ENCODE data around the gene GAPT.
A peak's percentile ranks its signal among the peaks of the same experiment; 100 is the strongest.

Gene GAPT

GRCh38 chr5:58459146-58460001, 31.9 kb upstream of the GAPT start:
- DNase-seq, result peak in 36 of 42 donors; percentile 2 to 68 (median 35)
- intact Hi-C loops (cut with DNase I), result loop anchor here (2.0 to 10.0 kb wide), 3 partner anchors 215 to 961 kb away; no protein-coding TSS in a partner anchor

- intact Hi-C loops (cut with DNase I), result loop anchor here (2.0 kb wide), 1 partner anchor 961 kb away; no protein-coding TSS in a partner anchor
- peak; percentile 94 to 99 (median 98) for DNase-seq
Observed at GRCh38 chr5:58460002-58460731, 31.1 kb upstream of the GAPT start, which contains the start of gene PLK2. TSS of gene PLK2 (minus strand) at chr5:58460086. CDS start at chr5:58459959, 127 bp downstream.

GRCh38 chr5:58460732-58461286, 30.4 kb upstream of the GAPT start:
- DNase-seq, result peak; percentile 83 to 97 (median 92)
- intact Hi-C loops (cut with DNase I), result loop anchor here (1.0 to 2.0 kb wide), 2 partner anchors 962 to 1163 kb away; no protein-coding TSS in a partner anchor

GRCh38 chr5:58462154-58462553, 29.1 kb upstream of the GAPT start:
- intact Hi-C loops (cut with DNase I), result loop anchor here (2.0 kb wide), 1 partner anchor 683 kb away; no protein-coding TSS in a partner anchor
- DNase-seq, result no peak

- intact Hi-C loops (cut with DNase I), result loop anchor here (2.0 kb wide), 1 partner anchor 684 kb away; no protein-coding TSS in a partner anchor
- DNase-seq, result peak in 21 of 42 donors; percentile 14 to 80 (median 49)
Observed at GRCh38 chr5:58462623-58463230, 28.5 kb upstream of the GAPT start.

- intact Hi-C loops (cut with DNase I), result no loop called here
Observed at GRCh38 chr5:58466939-58467338, 24.3 kb upstream of the GAPT start.

GRCh38 chr5:58469896-58470295, 21.3 kb upstream of the GAPT start:
- DNase-seq, result no peak
- intact Hi-C loops (cut with DNase I), result no loop called here

More at GRCh38 chr5:58466939-58467338, 24.3 kb upstream of the GAPT start:
- peak in 4 of 42 donors; percentile 7 to 52 (median 23) for DNase-seq

GRCh38 chr5:58475404-58475803, 15.8 kb upstream of the GAPT start:
- no peak for DNase-seq
- intact Hi-C loops (cut with DNase I), result no loop called here

- peak in 1 of 42 donors; percentile 16 for DNase-seq
- intact Hi-C loops (cut with DNase I), result no loop called here
Observed at GRCh38 chr5:58477760-58478376, 13.4 kb upstream of the GAPT start.

- intact Hi-C loops (cut with DNase I), result no loop called here
- DNase-seq, result no peak
Observed at GRCh38 chr5:58481066-58481676, 10.1 kb upstream of the GAPT start.

GRCh38 chr5:58481828-58482227, 9.4 kb upstream of the GAPT start:
- intact Hi-C loops (cut with DNase I), result no loop called here
- no peak for DNase-seq

GRCh38 chr5:58482536-58482935, 8.7 kb upstream of the GAPT start:
- intact Hi-C loops (cut with DNase I), result no loop called here
- no peak for DNase-seq

GRCh38 chr5:58484505-58484904, 6.7 kb upstream of the GAPT start:
- no peak for DNase-seq
- intact Hi-C loops (cut with DNase I), result no loop called here

GRCh38 chr5:58486290-58486689, 4.9 kb upstream of the GAPT start:
- no peak for DNase-seq
- intact Hi-C loops (cut with DNase I), result no loop called here

GRCh38 chr5:58490402-58491050, 709 bp upstream of the GAPT start:
- intact Hi-C loops (cut with DNase I), result no loop called here
- no peak for DNase-seq

GRCh38 chr5:58493141-58493540, 1.9 kb downstream of the GAPT start:
- intact Hi-C loops (cut with DNase I), result no loop called here

GRCh38 chr5:58496488-58496887, 5.3 kb downstream of the GAPT start:
- no peak for DNase-seq
- intact Hi-C loops (cut with DNase I), result loop anchor here (5.0 kb wide), 1 partner anchor 356 kb away; no protein-coding TSS in a partner anchor

More at GRCh38 chr5:58493141-58493540, 1.9 kb downstream of the GAPT start:
- DNase-seq, result no peak
